ENCODE results near the gene RIC1.

- no peak for TF ChIP-seq BRD9 (IDR thresholded peaks at IDR 0.05; ENCODE audit: low read depth, partially characterized antibody)
- TF ChIP-seq FOXM1 (IDR thresholded peaks at IDR 0.05; ENCODE audit: low read depth), result no peak
- no peak for TF ChIP-seq FOXM1 (CRISPR knock-in tag; IDR thresholded peaks at IDR 0.05; ENCODE audit: low read depth)
- TF ChIP-seq ILK (tag; IDR thresholded peaks at IDR 0.05; ENCODE audit: borderline replicate concordance, low read depth), result no peak
- TF ChIP-seq GATA2 (CRISPR knock-in tag; IDR thresholded peaks at IDR 0.05), result no peak
- no peak for TF ChIP-seq CBX3 (IDR thresholded peaks at IDR 0.05; ENCODE audit: borderline replicate concordance in 1 of 2, low read length in 2 of 2)
- TF ChIP-seq ZFX (CRISPR knock-in tag; IDR thresholded peaks at IDR 0.05), result no peak
- TF ChIP-seq, protein P1, sequence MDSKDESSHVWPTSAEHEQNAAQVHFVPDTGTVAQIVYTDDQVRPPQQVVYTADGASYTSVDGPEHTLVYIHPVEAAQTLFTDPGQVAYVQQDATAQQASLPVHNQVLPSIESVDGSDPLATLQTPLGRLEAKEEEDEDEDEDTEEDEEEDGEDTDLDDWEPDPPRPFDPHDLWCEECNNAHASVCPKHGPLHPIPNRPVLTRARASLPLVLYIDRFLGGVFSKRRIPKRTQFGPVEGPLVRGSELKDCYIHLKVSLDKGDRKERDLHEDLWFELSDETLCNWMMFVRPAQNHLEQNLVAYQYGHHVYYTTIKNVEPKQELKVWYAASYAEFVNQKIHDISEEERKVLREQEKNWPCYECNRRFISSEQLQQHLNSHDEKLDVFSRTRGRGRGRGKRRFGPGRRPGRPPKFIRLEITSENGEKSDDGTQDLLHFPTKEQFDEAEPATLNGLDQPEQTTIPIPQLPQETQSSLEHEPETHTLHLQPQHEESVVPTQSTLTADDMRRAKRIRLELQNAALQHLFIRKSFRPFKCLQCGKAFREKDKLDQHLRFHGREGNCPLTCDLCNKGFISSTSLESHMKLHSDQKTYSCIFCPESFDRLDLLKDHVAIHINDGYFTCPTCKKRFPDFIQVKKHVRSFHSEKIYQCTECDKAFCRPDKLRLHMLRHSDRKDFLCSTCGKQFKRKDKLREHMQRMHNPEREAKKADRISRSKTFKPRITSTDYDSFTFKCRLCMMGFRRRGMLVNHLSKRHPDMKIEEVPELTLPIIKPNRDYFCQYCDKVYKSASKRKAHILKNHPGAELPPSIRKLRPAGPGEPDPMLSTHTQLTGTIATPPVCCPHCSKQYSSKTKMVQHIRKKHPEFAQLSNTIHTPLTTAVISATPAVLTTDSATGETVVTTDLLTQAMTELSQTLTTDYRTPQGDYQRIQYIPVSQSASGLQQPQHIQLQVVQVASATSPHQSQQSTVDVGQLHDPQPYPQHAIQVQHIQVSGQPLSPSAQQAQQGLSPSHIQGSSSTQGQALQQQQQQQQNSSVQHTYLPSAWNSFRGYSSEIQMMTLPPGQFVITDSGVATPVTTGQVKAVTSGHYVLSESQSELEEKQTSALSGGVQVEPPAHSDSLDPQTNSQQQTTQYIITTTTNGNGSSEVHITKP (IDR thresholded peaks at IDR 0.05; ENCODE audit: partially characterized antibody), result no peak
Measured at GRCh38 chr9:5624655-5625054, 4.3 kb upstream of the RIC1 start.
